GM20431 (cell line): ENCODE measurements around the gene NDUFAF8.

Experiments used
- in situ Hi-C: fragments of 300-500 bp; cut with MseI, MboI; formaldehyde crosslinking; loops from one replicate; pipeline ENCODE4 v1.15.0; 2020; ENCODE audit warnings: low sequenced_read_pairs; ENCODE audit not compliant: unreplicated experiment

Gene NDUFAF8

DNA sequence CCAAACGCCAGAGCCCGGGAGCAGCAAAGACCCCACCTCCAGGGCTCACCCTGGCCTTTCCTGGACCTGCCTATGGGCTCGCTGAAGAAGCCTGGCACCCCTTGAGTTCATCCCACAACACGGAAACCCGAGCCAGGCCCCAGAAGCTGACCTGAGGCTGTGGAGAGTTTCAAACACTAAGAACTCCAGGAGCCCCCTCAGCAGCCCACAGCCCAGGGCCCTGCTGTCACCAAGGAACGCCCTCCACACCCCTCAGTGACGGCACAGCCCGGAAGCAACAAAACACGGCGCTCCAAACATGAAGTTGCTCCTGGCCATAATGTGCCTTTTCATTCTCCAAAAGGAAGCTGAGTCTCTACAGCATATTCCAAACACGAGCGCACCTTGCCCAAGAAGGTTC is 46.8 kb downstream of the NDUFAF8 start:
- in situ Hi-C loops = no loop called here

DNA sequence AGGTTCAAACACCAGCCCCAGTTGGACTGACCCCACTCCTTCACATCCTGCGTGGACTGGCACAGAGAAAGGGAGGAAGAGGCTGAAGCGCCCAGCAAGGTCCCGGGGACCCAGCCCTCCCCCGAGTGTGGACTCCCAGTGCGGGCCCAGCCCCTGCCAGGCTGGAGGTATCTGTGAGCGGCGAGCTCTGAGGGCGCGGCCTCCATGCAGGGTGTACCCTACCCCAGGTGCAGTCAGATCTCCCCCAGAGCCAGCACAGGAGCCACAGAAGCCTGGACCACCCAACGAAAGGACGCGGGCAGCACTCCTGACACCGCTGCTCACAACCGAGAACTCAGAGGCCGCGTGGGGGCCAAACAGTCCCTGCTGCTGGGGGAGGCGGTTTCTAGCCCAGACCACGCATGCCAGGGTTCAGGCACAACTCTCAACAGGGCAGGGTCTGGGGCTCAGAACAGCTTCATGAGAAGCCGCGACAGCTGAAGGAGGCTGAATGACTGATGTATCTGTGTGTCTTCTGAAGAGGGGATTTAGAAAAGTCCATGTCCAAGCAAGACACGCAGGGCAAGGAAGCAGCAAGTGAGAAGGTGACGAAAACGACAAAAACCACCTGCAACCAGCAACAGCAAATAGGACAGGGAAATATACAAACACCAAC is 47.5 kb downstream of the NDUFAF8 start:
- in situ Hi-C loops = no loop called here

DNA sequence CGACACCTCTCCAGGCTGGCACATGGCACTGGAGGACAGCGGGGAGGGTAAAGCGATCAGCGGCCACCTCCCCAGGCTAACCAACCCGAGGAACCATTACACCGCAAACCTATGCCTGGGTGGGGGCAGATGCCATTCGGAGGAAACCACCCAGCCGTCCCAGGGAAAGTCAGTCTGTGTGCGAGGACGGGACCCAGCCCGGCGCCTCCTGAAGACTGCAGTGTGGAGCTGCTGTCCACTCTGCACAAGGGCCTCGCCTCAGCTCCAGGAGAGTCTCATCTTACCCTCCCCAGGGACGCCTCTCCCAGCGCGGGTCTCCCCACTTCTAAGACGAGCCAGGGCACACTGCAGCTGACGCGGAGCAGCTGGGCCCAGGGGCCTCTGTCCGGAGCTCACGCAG is 48.0 kb downstream of the NDUFAF8 start:
- in situ Hi-C loops = no loop called here

DNA sequence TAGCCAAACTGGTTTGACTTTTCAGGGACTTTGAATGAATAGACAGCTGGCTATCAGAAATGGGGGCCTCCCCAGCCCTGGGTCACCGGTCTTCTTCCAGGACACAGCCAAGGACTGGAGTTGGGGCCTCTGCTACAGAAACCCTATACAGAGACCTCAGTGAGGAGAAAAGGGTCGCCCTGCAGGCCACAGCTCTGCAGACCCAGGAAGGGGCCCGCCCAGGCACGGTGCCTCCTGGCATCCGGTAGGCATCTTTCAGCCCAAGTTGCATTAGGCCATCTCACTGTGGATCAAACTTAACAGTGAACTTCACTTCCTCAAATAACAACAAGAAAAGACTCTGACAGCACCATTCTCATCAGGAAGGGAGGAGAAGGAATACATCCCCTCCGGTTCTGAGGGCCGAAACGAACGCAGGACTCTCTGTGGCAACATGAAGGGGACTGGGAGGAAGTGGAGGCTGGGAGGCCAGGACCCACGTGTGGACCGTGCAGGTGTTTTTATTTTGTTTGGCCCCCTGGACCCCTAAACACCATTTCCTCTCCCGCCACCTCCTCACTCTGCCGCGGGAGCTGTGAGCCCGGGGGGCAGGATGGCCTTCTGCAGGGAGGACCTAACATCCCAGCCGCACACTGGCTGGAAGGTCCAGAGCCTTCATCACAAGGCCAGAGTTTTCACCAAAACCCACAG is 48.8 kb downstream of the NDUFAF8 start:
- in situ Hi-C loops = no loop called here

DNA sequence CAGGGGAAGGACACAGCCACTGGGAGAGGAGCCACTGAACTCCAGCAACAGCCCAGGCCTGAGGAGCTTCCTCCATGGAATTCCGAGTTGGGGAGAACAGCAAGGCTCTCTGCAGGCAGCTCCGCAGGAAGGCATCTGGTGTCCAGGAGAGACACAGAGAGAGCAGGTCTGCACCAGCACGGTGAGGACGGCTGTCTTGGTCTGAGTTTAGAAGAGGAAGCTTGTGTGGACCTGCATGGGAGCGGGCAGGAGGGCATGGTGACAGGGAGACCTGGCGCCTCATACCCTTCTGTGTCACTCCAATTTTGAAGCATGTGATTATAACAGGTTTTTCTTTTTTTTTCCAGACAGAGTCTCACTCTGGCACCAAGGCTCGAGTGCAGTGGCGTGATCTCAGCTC is 49.6 kb downstream of the NDUFAF8 start:
- in situ Hi-C loops = no loop called here

DNA sequence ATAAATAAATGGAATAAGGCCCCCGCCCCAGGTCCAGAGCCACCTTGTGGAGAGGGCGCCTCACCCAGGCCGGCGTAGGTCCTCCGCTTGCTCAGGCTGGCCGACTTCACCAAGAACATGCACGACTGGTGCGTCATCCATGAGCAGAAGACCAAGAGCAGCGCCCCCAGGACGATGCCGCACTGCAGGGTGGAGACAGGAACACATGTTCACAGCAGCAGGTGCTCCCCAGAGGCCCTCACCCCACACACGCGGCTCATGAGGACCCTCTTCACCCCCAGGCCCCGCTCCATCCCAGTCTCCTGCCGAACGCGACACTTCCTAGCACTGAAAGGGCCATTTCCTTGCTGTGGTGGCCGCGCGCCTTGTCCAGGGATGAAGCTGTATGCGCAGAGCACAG is 50.5 kb downstream of the NDUFAF8 start:
- in situ Hi-C loops = no loop called here

DNA sequence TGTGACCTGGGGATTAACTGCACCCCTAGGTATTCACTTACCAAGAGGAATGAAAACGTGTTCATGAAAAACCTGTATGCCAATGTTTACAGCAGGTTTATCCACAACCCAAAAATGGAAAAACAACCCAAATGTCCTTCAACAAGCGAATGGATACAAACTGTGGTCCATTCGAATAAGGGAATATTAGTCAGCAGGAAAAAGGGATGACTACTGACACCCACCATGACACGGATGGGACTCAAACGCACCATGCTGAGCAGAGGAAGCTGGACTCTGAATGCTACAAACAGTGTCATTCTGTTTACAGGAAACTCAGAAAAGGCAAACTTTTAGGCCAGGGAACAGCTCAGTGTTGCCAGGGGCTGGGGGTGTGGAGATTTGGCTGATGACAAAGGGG is 51.1 kb downstream of the NDUFAF8 start:
- in situ Hi-C loops = no loop called here
